Sciatic nerve (tissue), 2 donors: ENCODE measurements around the gene GP1BB. TPM values are rescaled to one million over a fixed set of nuclear protein-coding genes. Genes with fewer than 3 reads are reported as not detected.
A peak's percentile ranks its signal among the peaks of the same experiment; 100 is the strongest.

Source experiments
- ATAC-seq: fragments of 200-7000 bp; cut with Tn5 transposase; one replicate; pipeline ENCODE4 v1.9.1; 2020; ENCODE audit warnings: mild to moderate bottlenecking, moderate library complexity
- DNase-seq: peaks from one replicate; pipeline ENCODE4 v3.0.0-alpha.2; 2020; ENCODE audit warnings: low spot score
- intact Hi-C: fragments of 100-400 bp; cut with DNase I; formaldehyde crosslinking; loops from one replicate; pipeline ENCODE4 v1.14.2; 2022
- total RNA-seq: library from RNA; stranded (reverse); fragmentation: NEBNext Ultra II Directional; extraction: Animal tissue kit (Norgen Biotek cat#: 25700); gene quantifications from one replicate; pipeline ENCODE4 v1.2.1, GENCODE V29; 2021
- donor health status: DM: no; HTN: no; CAD: no.
- donor health status: DM: no; HTN: no; CAD: no.

GP1BB gene
- total RNA-seq, 1 donor from 2014 or later = 4.1 TPM

DNA sequence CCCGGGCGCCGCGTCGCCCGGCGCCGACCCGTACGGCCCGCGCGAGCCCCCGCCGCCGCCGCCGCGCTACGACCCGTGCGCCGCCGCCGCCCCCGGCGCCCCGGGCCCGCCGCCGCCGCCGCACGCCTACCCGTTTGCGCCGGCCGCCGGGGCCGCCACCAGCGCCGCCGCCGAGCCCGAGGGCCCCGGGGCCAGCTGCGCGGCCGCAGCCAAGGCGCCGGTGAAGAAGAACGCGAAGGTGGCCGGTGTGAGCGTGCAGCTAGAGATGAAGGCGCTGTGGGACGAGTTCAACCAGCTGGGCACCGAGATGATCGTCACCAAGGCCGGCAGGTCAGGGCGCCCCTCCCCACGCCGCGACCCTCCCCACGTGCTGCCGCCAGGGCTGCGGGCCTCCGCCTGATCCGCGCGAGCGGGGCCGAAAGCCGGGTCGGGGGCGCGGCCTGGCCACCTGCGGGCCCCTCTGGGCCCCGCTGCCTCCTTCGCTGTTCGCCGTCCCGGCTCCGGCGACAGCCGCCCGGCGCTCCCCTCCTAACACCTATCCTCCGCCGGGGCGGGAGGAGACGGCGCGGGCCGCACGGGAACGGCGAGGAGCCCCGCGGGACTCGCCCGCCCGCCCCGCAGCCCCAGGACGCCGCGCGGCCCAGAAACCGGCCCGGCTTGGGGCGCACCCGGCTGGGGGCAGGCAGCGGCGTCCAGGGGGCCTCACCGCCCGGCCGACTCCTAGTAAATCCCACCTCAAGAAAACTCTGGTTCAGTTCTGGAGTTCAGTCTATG lies 37.8 kb downstream of the GP1BB start:
- no peak for ATAC-seq
- no peak for DNase-seq
- intact Hi-C loops = no loop called here

DNA sequence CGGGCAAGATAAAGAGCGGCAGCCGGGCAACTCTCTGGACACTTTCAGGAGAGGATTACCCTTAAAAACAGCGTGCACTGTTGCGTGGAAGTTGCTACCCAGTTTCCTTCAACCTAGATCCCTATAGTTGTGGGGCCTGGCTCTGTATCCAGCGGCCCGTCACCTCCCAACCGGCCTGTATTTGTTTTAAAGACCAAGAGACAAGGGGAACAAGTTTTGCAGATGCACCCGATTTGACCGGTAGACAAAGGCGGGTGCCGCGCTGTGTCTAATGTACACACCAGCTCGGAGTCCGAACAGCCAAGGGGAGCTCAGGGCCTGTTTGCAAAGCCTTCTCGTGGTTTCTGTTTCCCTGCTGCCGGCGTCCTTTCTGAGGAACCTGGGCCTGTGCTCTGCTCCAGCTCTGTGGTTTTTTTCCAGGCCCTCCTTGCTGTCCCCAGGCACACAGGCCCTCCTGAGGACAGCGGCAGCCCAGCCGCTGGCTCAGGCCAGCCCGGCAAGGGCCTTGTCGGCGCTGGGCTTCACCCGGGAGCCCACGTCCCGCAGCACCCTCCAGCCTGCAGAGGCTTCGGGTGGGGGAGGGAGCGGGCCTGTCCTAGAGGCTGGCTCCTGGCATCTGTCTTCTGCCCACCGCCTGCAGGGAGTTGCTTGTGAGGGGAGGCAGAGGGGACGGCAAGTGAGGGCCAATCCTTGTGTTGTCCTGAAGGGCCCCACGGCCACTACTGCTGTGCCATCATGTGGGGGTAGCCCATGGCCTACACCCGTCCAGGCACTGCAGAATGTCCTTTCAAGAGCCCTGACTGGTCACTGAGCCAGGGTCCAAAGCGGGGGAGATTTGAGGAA lies 38.6 kb downstream of the GP1BB start:
- no peak for DNase-seq
- ATAC-seq = no peak
- intact Hi-C loops = no loop called here

- no peak for ATAC-seq
- intact Hi-C loops = no loop called here
- no peak for DNase-seq
Observed at GRCh38 chr22:19762568-19763457, 39.5 kb downstream of the GP1BB start.

GRCh38 chr22:19763458-19764298 lies 40.3 kb downstream of the GP1BB start:
- no peak for DNase-seq
- no peak for ATAC-seq
- intact Hi-C loops = no loop called here

- ATAC-seq (no peak), DNase-seq (no peak)
- intact Hi-C loops = no loop called here
Observed at GRCh38 chr22:19764299-19764593, 40.9 kb downstream of the GP1BB start.

DNA sequence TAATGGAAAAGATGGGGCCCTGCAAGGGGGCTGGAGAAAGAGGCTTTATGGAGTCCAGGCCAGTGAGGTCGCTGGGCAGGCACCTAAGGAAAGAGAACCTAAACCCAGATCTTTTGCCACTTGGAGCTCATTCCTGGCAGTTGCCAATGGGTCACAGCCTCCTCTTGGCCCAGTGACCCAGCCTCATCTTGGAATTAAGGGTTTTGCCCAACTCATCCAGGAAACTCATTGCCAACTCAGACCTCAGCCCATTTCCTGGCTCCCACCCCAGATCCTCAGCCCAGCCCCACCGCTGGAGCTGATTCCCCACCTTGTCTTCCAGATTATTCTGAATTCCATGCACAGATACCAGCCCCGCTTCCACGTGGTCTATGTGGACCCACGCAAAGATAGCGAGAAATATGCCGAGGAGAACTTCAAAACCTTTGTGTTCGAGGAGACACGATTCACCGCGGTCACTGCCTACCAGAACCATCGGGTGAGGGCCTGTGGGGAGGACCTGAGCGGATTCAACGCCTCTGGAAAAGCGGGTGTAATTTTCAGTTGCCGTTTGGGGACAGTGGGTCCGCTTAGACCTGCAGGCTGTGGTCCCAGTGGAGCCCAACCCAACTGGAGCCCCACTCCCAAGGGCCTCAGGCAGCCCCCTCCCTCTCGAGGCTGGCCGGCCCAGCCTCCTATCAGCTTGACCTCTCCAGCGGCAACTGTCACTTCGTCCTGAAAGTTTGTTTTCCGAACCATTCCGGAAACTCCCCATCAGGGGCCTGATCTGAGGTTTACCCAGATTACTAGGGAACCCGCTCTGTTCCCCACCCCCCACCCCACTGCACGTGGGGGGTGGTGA lies 41.5 kb downstream of the GP1BB start:
- intact Hi-C loops = no loop called here
- no peak for ATAC-seq

DNA sequence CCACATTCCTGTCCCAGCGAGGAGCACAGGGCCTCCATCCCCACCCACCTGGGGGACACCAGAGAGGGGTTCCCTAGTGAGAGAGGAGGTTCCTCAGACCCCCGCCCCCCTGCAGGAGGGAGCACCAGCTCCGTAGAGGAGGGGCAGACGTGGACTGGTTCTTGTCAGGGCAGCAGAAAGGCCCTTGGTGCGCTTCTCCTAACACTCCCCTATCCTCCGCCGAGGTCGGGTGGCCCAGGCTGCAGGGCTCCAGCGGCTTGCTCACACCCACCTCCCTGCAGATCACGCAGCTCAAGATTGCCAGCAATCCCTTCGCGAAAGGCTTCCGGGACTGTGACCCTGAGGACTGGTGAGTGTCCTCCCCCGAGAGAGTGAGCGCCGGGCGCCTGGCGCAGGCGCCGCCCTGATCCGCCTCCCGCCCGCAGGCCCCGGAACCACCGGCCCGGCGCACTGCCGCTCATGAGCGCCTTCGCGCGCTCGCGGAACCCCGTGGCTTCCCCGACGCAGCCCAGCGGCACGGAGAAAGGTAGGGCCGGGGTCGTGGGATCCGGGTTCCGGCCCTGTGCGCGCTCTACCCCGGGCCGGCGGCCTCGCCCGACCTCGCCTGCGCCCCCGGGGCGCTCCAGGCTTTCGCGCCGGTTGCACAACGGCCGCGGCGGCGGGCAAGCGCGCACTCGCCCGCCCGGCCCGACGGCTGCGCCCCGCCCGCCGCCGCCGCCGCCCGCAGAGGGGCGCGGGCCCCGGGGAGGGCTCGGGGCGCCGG lies 42.3 kb downstream of the GP1BB start:
- intact Hi-C loops = no loop called here
- no peak for DNase-seq
- no peak for ATAC-seq

More for the DNA sequence above, 41.5 kb downstream of the GP1BB start:
- no peak for DNase-seq

- ATAC-seq (no peak), DNase-seq (no peak)
- intact Hi-C loops = no loop called here
Observed at GRCh38 chr22:19766240-19766510, 42.8 kb downstream of the GP1BB start.

DNA sequence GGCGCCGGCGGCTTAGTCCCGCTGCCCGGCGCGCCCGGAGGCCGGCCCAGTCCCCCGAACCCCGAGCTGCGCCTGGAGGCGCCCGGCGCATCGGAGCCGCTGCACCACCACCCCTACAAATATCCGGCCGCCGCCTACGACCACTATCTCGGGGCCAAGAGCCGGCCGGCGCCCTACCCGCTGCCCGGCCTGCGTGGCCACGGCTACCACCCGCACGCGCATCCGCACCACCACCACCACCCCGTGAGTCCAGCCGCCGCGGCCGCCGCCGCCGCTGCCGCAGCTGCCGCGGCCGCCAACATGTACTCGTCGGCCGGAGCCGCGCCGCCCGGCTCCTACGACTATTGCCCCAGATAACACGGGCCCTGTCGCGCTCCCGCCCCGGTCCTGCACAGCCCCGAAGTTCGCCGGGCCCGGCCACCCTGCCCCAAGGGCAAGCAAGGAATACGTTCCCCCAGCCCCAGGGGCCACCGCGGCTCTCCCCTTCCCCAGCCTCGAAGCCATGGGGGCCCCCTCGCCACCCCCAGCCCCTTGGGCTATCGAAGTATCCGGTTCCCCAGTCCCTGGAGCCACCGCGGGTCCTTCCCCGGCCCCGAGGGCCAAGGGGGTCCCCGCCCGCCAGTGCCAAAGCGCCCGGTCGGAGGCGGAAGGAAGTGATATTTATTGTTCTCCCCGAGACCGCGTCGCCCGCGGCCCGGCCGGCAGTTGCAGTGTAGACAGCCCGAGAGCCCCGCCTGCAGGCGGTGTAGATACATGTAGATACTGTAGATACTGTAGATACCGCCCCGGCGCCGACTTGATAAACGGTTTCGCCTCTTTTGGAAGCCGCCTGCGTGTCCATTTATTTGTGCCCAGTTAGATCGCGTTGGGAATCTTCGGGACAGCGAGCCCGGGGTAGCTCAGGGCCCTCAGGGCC lies 43.4 kb downstream of the GP1BB start:
- DNase-seq = no peak
- intact Hi-C loops = no loop called here
- peak; percentile 64 for ATAC-seq

DNA sequence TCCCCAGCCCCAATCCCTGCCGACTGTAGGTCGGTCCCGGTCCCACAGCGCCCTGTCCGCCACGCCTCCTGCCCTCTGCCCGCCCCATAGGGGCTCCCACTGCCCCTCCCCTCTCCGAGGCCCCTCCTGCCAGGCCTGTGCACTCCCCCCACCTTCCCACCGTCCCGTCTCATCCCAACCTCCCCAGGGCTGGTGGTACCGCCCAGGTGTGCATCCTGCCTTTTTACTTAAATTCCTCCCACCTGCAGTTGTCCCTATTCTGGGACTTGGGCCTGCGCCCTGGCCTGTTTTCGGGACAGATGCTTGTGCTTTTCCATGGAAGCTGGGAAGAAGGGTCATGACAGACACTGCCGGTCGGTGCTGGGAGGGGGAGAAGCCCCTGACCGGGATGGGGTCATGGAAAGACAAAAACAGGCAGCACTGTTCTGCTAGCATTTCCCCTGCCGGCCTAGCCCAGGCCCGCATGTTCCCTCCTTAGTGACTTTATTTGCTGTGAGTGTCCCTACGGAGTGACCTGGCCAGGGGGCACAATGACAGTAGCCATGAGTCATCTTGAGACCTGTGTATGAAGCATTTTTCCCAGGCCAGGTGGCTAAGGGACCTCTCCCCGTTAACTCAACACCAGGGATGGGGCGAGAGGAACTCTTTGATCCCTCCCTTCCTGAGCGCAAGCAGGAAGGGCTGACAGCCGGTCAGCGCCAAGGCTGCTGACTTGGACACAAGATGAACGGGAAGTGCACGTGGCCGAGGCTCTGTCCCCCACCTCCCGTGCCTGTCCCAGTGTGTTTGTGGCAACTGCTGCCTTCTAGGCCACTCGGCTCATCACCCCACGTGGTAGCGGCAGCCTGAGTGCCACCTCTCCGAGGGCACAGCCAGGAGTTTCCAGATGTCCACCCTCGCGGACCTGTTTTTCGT lies 44.3 kb downstream of the GP1BB start:
- no peak for DNase-seq
- peak; percentile 62 for ATAC-seq
- intact Hi-C loops = no loop called here

DNA sequence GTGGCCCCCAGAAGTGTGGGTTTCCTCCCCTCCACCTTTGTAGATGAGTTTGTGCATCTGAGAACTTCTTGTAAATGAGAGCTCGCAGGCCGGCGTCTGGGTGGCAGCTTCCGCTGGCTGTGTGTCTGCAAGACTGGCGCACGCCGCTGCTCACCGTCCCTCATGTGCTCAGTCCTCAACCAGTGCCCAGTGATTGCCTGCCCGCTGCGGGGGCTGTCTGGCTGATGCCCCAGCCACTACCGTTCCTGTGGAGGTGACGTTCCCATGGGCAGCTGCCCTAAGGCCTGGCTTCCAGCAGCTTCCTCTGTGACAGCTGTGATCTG lies 46.0 kb downstream of the GP1BB start:
- intact Hi-C loops = no loop called here
- ATAC-seq = no peak
- no peak for DNase-seq

DNA sequence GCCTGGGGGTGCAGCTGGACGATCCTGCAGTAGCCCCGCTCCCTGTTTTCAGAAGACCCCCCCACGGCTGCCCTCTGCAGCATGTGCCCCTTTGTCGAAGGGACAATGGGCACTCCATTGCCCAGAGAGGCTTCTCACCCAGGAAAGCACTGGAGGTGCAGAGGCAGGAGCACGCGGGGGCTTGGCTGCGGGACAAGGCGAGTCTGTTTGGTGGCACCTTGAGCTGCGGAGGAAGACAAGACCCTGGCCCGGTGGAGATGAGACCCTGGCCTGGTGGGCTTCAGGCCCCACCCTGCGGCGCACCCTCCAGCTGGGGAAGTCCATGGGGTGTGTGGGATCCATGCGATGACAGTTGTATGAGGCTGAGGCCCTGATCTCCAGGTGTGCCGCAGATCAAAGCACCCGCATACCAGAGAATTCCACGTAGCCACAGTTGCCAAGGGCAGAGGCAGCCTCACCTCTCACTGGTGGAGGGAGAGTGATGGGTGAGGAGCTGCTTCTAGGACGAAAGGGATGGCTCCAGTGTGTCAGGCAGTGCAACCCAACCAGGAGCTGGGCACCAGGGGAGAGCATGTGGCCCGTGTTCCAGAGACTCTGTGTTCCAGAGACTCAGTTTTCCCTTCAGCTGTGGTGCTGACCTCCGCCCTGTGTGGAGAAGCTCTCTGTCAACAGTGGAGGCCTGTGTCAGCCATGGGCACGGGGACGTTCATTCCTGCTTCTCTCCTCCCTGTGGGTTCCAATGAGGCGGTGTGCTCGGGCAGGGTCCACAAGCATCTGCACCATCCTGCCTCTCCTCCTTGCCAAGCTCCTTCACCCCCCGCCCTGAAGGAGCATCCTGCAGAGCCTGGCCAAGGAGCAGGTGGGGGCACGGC lies 47.2 kb downstream of the GP1BB start:
- no peak for DNase-seq
- no peak for ATAC-seq
- intact Hi-C loops = no loop called here

GRCh38 chr22:19772422-19772672 lies 49.0 kb downstream of the GP1BB start:
- intact Hi-C loops = no loop called here
- ATAC-seq (no peak), DNase-seq (no peak)

DNA sequence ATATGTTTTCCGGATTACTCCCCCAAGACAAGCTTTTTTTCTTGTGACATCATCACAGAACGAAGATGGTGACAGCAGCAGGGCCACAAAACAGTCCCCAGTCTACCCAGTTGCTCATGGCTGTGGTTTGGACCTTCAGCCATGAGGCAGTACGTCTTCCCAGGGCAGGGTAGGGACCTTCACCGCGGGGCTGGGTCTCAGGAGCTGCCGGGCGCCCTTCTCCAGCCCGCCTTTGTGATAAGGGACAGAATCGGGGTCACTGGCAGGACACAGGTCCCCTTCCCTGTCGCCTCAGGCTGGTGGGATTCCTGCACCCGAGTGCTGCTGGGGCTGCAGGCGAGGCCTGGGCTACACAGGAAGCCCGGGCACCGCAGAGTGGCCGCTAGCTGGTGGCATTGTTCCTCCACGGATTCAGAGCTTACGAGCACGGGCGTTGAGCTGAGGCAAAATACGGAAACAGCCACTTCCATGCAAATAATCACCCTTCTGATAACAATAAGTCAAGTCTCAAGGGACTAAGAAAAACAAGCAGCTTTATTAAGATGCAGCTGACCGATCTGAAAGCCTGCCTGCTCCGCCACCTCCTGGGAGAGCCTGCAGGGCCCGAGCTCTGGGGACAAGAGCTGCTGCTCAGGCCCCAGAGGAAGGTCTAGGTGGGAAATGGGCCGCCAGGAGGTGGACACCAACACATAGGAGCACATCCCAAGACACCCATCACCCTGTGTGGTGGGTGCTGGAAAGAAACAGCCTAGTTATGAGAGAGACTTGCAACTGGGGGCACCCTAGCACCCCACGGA lies 49.5 kb downstream of the GP1BB start:
- peak; percentile 36 for ATAC-seq
- no peak for DNase-seq
- intact Hi-C loops = no loop called here
